Activated T-helper 17 cell treated with anti-CD3 and anti-CD28 coated beads, Interleukin-2, amount 50 U/mL, for 72 hours (primary cell): ENCODE results near the gene PYGM. TPM values are rescaled to one million over a fixed set of nuclear protein-coding genes. Genes with fewer than 3 reads are reported as not detected.
A peak's percentile ranks its signal among the peaks of the same experiment; 100 is the strongest.

Experiments
- ATAC-seq: fragments of 150-1000 bp; cut with Tn5 transposase; replicated peaks from 2 replicates; pipeline ENCODE4 v1.10.0; 2021; ENCODE audit warnings: mild to moderate bottlenecking, moderate library complexity
- H3K27ac Mint-ChIP-seq: one replicate; pipeline ENCODE4 v1.8.0; 2022; ENCODE audit warnings: mixed read lengths
- H3K27me3 Mint-ChIP-seq: one replicate; pipeline ENCODE4 v1.8.0; 2022; ENCODE audit warnings: mixed read lengths
- H3K36me3 Mint-ChIP-seq: one replicate; pipeline ENCODE4 v1.8.0; 2022; ENCODE audit warnings: low read depth, mild to moderate bottlenecking, mixed read lengths
- H3K4me1 Mint-ChIP-seq: one replicate; pipeline ENCODE4 v1.8.0; 2022; ENCODE audit warnings: mixed read lengths
- H3K4me3 Mint-ChIP-seq: one replicate; pipeline ENCODE4 v1.8.0; 2022; ENCODE audit warnings: mild to moderate bottlenecking, mixed read lengths
- H3K9me3 Mint-ChIP-seq: one replicate; pipeline ENCODE4 v1.8.0; 2022; ENCODE audit warnings: mixed read lengths
- total RNA-seq, 2 donors: library from RNA; stranded (reverse); gene quantifications; one replicate each; pipeline ENCODE4 v1.2.3, GENCODE V29; 2022

The PYGM gene
- total RNA-seq = 1 to 10 TPM; 4.0 to 4.7 TPM

DNA sequence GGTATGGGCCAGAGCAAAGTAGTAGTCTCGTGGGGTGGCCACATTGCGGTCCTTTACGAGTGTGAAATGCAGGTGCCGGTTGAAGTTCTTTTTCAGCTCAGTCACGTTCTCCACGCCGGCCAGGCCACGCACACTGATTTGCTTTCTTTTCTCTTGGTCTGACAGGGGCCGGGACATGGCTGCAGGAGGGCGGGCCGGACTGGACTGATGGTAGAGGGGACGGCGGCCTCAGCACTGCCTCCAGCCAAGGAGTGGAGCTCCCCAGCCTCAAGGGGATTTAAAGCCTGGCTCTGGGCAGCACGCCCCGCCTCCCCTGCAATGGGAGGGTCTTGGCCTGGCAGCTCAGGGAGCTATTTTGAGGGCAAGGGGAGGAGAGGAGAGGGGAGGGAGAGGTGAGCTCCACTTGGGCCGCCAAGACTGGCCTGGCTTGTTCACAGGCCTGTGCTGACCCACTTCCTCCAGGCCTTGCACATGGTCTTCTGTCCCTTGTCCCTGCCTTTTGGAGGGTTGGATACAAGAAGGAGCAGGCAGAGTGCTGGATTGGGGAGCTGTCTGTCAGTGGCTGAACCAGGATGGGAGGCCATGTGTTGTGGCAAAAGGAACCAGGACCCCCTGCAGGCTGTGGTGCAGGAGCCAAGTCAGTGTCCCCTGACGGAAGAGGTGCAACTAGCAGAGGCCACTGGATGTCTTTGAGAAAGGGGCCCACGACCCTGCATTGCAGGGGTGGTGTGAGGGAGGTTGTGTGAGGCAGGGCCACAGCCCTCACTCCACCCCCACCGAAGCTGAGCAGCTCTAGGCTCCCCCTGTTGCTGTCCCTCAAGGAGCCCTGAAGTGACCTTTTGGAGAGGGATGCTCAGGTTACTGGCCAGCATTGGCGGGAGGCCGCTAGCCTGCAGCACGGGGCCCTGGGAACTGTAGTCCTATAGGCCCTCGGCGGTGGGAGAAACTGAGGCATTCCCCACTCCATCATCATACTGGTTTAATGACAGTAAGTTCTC lies at the start of gene PYGM:
TSS of gene PYGM (minus strand) at position 253 of the 998 bp plus-strand sequence. CDS start at position 177, 76 bp downstream.
- no peak for ATAC-seq
- H3K27me3 Mint-ChIP-seq = no peaks in the 10 kb centered on the region
- peaks cover 36% of the 10 kb centered on the region for H3K36me3 Mint-ChIP-seq
- H3K4me3 Mint-ChIP-seq = no peak within 1 kb of the TSS
- H3K4me1 Mint-ChIP-seq = peaks cover 19% of the 10 kb centered on the region
- peak within 1 kb of the TSS; percentile 58 for H3K27ac Mint-ChIP-seq
- H3K9me3 Mint-ChIP-seq = no peaks in the 10 kb centered on the region

DNA sequence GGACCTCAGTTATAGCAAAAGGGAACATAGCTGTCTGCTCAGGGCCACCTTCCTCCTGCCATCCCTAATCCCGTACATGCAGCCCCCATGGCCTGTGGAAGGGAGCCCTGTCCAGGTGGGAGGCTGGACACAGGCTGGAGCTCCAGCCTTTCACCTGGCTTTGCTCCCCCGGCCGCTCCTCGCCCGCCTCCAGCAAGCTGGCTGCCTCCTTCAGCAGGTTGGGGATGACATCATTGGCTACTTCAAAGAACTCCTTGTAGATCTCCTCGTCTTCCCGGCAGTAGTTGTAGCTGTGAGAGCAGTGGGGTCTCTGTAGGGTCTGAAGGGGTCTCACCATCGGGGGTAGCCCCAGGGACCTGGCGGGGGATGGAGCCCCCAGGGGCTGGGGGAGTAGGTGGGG lies 45.7 kb upstream of the PYGM start:
- Mint-ChIP-seq H3K36me3 (peaks cover 30% of the 10 kb centered on the region), H3K27ac (no peak overlapping the region), H3K4me3 (no peak overlapping the region), H3K27me3 (no peaks in the 10 kb centered on the region), H3K9me3 (no peaks in the 10 kb centered on the region), H3K4me1 (peaks cover 17% of the 10 kb centered on the region)
- no peak for ATAC-seq

- Mint-ChIP-seq H3K27me3 (no peaks in the 10 kb centered on the region), H3K4me1 (peaks cover 16% of the 10 kb centered on the region), H3K27ac (no peak overlapping the region), H3K36me3 (peaks cover 36% of the 10 kb centered on the region), H3K4me3 (peak overlapping the region; percentile 88), H3K9me3 (no peaks in the 10 kb centered on the region)
- no peak for ATAC-seq
Observed at GRCh38 chr11:64804346-64805210, 44.8 kb upstream of the PYGM start.

GRCh38 chr11:64803846-64804345 lies 44.1 kb upstream of the PYGM start:
- Mint-ChIP-seq H3K27ac (peak overlapping the region; percentile 96), H3K27me3 (no peaks in the 10 kb centered on the region), H3K9me3 (no peaks in the 10 kb centered on the region), H3K4me3 (peak overlapping the region; percentile 88), H3K4me1 (peaks cover 12% of the 10 kb centered on the region), H3K36me3 (peaks cover 42% of the 10 kb centered on the region)
- peak; percentile 19 for ATAC-seq

DNA sequence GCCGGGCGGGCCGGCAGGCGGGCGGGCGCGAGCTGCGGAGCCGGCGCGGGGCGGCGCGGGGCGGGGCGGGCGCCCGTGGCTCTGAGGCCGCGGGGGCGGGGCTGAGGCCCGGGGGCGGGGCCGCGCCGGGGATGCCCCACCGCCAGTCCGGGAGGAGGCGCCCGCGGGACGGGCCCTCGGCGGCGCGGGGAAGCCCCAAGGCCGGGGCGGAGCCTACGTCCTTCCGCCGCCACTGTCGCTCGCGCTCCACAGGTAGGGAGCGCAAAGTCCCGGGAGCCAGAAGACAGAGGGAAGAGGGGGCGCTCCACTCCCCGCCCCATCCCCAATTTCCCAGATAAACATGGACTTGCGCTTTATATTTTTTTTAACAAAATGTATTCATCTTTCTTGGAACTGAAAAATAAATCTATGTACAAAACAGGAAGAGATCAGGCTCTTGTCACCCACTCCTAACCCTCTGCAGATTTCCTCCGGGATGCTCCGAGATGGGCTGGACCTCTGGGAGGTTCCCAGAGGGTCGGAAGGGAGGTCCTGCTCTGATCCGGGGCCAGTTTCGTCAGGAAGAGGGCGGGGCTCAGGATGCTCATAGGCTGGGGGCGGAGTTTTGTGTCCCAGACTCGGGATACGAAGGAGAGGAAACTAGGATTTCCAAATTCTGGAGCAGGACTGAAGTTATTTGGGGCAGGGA lies 43.5 kb upstream of the PYGM start, which contains the start of gene MAP4K2:
TSS of gene MAP4K2 (minus strand) at position 57 of the 688 bp plus-strand sequence. CDS start 65 bp downstream, outside the sequence.
- Mint-ChIP-seq H3K4me1 (peaks cover 15% of the 10 kb centered on the region), H3K4me3 (peak within 1 kb of the TSS; percentile 88), H3K36me3 (peaks cover 48% of the 10 kb centered on the region), H3K27me3 (no peaks in the 10 kb centered on the region), H3K27ac (peak within 1 kb of the TSS; percentile 96), H3K9me3 (no peaks in the 10 kb centered on the region)
- peak; percentile 92 for ATAC-seq

DNA sequence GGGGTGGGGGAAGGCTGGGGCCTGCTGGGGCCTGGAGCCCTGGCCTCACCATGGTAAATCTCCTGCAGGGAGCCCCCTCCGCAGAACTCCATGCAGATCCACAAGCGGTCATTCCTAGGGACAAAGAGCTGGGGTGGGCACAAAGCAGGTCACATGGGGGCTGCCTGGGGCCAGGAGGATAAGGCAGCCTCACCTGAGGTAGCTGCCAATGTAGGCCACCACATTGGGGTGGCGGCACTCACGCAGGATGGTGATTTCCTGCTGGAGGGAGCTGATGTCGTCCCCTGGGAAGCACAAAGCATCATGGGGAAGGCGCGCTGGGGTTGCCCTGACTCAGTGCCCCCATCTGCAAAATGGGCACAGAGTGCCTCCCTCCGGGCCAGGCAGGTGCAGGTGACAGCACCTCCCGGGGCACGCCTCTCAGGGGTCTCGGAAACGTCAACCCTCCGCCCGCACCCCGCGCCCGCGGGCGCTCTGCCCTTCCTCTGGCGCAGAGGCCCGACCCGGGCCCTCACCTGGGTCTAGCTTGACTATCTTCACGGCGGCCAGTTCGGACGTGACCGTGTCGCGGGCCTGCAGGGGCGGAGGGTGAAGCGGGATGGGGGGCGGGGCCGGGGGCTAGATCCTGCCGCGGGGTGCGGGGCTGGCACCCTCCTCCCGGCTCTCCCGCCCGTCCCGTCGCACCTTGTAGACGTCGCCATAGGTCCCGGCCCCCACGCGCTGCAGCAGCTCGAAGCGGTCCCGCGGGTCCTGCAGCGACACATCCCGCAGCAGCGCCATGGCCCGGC lies 42.8 kb upstream of the PYGM start:
- Mint-ChIP-seq H3K4me1 (peaks cover 11% of the 10 kb centered on the region), H3K27ac (peak overlapping the region; percentile 61), H3K4me3 (peak overlapping the region; percentile 88), H3K9me3 (no peaks in the 10 kb centered on the region), H3K36me3 (peaks cover 56% of the 10 kb centered on the region), H3K27me3 (no peaks in the 10 kb centered on the region)
- peak; percentile 53 for ATAC-seq

DNA sequence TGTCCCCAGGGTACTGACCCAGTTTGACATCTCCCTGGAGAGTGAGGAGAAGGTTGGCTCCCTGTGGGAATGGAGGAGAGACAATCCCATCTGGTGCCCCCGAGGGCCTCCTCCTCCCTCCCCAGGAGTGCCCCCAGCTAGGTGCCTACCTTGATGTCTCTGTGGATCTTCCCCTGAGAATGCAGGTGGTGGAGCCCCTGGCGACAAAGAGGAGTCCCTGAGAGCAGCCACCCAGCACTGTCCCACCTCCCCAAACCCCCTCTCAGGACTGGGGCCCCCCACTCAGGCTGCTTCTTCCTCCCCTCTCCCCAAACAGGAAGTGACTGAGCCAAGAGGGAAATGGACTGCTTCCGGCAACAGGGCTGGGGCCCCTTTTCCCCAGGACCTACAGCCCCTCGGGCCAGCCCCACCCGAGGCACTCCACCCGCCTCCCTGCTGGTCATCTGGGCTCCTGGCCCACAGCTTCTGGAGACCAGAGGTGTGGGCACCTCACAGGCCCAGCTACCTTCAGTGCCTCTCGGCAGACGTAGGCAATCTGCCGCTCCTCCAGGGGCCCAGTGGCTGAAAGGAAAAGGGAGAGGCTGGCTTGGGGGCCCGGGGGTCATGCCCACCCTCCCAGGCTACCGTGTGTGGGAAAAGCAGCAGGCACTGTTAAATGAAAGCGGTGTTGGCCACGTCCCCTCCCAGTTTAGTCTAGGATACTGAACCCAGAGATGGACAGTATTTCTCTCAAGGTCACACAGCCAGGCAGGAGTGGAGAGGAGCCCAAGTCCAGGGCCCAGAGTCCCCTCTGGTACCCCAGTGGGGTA lies 42.0 kb upstream of the PYGM start:
- Mint-ChIP-seq H3K9me3 (no peaks in the 10 kb centered on the region), H3K4me1 (peaks cover 11% of the 10 kb centered on the region), H3K27ac (peak overlapping the region; percentile 61), H3K4me3 (peak overlapping the region; percentile 88), H3K36me3 (peaks cover 52% of the 10 kb centered on the region), H3K27me3 (no peaks in the 10 kb centered on the region)
- ATAC-seq = no peak

GRCh38 chr11:64801158-64801464 lies 41.3 kb upstream of the PYGM start:
- Mint-ChIP-seq H3K36me3 (peaks cover 52% of the 10 kb centered on the region), H3K4me3 (peak overlapping the region; percentile 88), H3K4me1 (peaks cover 11% of the 10 kb centered on the region), H3K9me3 (no peaks in the 10 kb centered on the region), H3K27ac (peak overlapping the region; percentile 61), H3K27me3 (no peaks in the 10 kb centered on the region)
- no peak for ATAC-seq

GRCh38 chr11:64800303-64801157 lies 40.8 kb upstream of the PYGM start:
- no peaks in the 10 kb centered on the region for H3K9me3 Mint-ChIP-seq
- no peak for ATAC-seq
- H3K27ac Mint-ChIP-seq = no peak overlapping the region
- no peaks in the 10 kb centered on the region for H3K27me3 Mint-ChIP-seq
- peak overlapping the region; percentile 88 for H3K4me3 Mint-ChIP-seq
- H3K36me3 Mint-ChIP-seq = peaks cover 58% of the 10 kb centered on the region
- peaks cover 11% of the 10 kb centered on the region for H3K4me1 Mint-ChIP-seq

DNA sequence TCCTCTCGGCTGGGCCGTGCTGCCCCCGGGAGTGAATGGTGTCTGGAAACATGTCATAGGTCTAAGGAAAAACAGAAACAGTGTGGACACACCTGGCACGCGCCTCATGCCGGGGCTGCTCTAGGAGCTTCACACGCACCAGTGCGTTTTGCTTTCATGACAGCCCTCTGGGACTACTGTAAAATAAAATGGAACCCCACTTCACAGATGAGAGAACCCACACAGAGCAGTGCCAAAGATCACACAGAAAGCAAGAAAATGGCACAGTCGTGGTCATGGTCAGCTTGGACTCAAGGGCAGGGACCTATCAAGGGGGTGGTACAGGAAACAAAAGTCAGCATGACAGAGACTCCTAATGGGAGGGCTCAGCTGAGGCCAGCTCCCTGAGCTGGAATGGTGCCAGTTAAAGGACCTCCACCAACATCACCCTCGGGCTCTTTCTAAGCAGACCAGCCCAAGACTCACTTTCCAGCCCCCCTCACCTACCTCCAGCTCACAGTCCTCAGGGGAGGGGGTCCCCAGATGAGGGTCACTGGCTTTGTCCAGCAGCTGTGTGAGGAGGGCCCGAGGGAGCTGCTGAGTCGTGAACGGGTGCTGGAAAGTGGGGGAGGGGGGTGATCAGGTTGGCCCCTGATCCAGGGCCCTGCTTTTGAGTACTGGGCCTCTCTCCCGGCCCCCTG lies 40.0 kb upstream of the PYGM start:
- Mint-ChIP-seq H3K9me3 (no peaks in the 10 kb centered on the region), H3K27me3 (no peaks in the 10 kb centered on the region), H3K27ac (no peak overlapping the region), H3K4me1 (peaks cover 13% of the 10 kb centered on the region), H3K4me3 (no peak overlapping the region), H3K36me3 (peaks cover 66% of the 10 kb centered on the region)
- ATAC-seq = no peak

- Mint-ChIP-seq H3K4me3 (no peak overlapping the region), H3K27me3 (no peaks in the 10 kb centered on the region), H3K36me3 (peaks cover 71% of the 10 kb centered on the region), H3K4me1 (peaks cover 18% of the 10 kb centered on the region), H3K27ac (no peak overlapping the region), H3K9me3 (no peaks in the 10 kb centered on the region)
- no peak for ATAC-seq
Observed at GRCh38 chr11:64799256-64799622, 39.5 kb upstream of the PYGM start.
